HG03520 (cell line): Measurements from ENCODE around the gene CCDC78.
"Not testable (repeated sequence)": the region's sequence is repeated elsewhere in the genome, so short reads cannot be mapped to it uniquely, and the experiment has no call there.

Experiments used
- ATAC-seq: cut with Tn5 transposase; IDR thresholded peaks from one replicate; pipeline ENCODE4 v1.9.1; 2021; ENCODE audit warnings: mild to moderate bottlenecking, moderate library complexity; ENCODE audit not compliant: unreplicated experiment

Gene CCDC78

GRCh38 chr16:761625-762513 is 35.6 kb upstream of the CCDC78 start:
- ATAC-seq: no peak

- ATAC-seq: no peak
These were observed 34.5 kb upstream of the CCDC78 start, which contains the start of gene MSLN for GRCh38 chr16:760545-761343. Gene MSLN (plus strand): TSS chr16:760734. CDS start chr16:762681, 1,947 bp downstream.

- no peak for ATAC-seq
These were observed 33.8 kb upstream of the CCDC78 start for GRCh38 chr16:760065-760464.

- ATAC-seq: no peak
These were observed 33.1 kb upstream of the CCDC78 start for GRCh38 chr16:759110-759910.

- no peak for ATAC-seq
These were observed 30.2 kb upstream of the CCDC78 start for GRCh38 chr16:756428-756827.

GRCh38 chr16:754656-755055 is 28.4 kb upstream of the CCDC78 start:
- no peak for ATAC-seq

GRCh38 chr16:754121-754607 is 27.9 kb upstream of the CCDC78 start:
- not testable (repeated sequence) for ATAC-seq

- ATAC-seq: no peak
These were observed 25.7 kb upstream of the CCDC78 start for GRCh38 chr16:752007-752312.

GRCh38 chr16:751152-752006 is 25.1 kb upstream of the CCDC78 start:
- no peak for ATAC-seq

- no peak for ATAC-seq
These were observed 24.2 kb upstream of the CCDC78 start for GRCh38 chr16:750485-750884.

- no peak for ATAC-seq
These were observed 22.8 kb upstream of the CCDC78 start for GRCh38 chr16:749010-749409.

GRCh38 chr16:747978-748746 is 21.9 kb upstream of the CCDC78 start:
- ATAC-seq: no peak

- no peak for ATAC-seq
These were observed 20.4 kb upstream of the CCDC78 start for GRCh38 chr16:746637-747036.

- ATAC-seq: no peak
These were observed 19.5 kb upstream of the CCDC78 start for GRCh38 chr16:745739-746138.

GRCh38 chr16:743794-744500 is 17.7 kb upstream of the CCDC78 start:
- no peak for ATAC-seq

- ATAC-seq: not testable (repeated sequence)
These were observed 16.7 kb upstream of the CCDC78 start for GRCh38 chr16:742894-743293.

- ATAC-seq: no peak
These were observed 15.9 kb upstream of the CCDC78 start for GRCh38 chr16:741986-742629.

GRCh38 chr16:740764-741505 is 14.7 kb upstream of the CCDC78 start, which contains the start of gene CIAO3:
Gene CIAO3 (minus strand): TSS chr16:740997. CDS start chr16:740985, 12 bp downstream.
- ATAC-seq: peak; percentile 62
